GM11168 (cell line): ENCODE results near the gene NUDT5.

Experiments
- in situ Hi-C: fragments of 300-500 bp; cut with MboI; formaldehyde crosslinking; loops from one replicate; pipeline ENCODE4 v1.12.0; 2022; ENCODE audit warnings: low sequenced_read_pairs; ENCODE audit not compliant: unreplicated experiment

The NUDT5 gene

GRCh38 chr10:12165999-12166775, 29.5 kb downstream of the NUDT5 start:
- in situ Hi-C loops: no loop called here

GRCh38 chr10:12165036-12165435, 30.7 kb downstream of the NUDT5 start:
- in situ Hi-C loops: no loop called here

DNA sequence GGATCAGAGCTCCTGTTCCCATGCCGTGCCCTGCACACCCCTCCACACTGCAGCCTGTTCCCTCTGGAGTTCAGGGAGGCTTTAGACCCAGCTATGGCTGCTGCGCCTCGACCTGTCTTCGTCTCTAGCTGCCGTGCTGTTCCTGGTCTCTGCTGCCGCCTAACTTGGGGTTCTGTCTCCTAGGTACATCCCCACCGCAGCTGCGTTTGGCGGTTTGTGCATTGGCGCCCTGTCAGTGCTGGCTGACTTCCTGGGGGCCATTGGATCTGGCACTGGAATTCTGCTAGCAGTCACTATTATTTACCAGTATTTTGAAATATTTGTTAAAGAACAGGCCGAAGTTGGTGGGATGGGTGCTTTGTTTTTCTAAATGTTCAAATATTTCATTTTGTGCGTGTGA, 31.6 kb downstream of the NUDT5 start:
- in situ Hi-C loops: no loop called here

DNA sequence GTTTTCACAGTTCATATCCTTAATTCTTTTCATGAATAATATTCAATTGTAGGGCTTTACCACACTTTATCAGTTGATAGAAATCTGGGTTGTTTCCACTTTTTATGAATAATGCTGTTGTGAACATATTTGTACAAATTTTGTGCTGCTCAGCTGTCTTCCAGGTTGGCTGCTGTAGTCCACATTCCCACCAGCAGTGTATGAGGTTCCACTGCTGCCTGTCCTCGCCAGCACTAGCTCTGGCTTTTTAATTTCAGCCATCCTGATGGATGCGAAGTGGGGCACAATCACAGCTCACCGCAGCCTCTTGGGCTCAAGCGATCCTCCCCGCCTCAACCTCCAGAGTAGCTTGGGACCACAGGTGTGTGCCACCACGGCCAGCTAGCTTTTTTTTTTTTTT, 32.8 kb downstream of the NUDT5 start:
- in situ Hi-C loops: no loop called here

- in situ Hi-C loops: no loop called here
These were observed 35.0 kb downstream of the NUDT5 start for GRCh38 chr10:12160664-12161063.

DNA sequence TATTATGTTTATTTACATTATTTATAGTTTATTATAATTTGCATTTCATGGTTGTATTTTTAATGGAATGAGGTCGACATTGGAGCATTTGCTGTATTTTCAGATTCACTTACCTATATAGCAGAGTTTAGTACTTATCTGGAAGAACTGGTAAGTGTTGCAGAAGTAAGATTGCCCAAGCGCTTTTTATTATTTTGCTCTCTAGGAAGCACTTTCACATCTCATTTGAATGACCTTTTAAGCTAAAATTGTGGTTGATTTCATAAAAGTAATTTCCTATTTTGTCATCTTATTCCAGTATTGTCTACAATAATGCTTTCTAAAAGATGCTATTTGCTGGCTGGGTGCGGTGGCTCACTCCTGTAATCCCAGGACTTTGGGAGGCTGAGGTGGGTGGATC, 37.6 kb downstream of the NUDT5 start:
- in situ Hi-C loops: no loop called here

DNA sequence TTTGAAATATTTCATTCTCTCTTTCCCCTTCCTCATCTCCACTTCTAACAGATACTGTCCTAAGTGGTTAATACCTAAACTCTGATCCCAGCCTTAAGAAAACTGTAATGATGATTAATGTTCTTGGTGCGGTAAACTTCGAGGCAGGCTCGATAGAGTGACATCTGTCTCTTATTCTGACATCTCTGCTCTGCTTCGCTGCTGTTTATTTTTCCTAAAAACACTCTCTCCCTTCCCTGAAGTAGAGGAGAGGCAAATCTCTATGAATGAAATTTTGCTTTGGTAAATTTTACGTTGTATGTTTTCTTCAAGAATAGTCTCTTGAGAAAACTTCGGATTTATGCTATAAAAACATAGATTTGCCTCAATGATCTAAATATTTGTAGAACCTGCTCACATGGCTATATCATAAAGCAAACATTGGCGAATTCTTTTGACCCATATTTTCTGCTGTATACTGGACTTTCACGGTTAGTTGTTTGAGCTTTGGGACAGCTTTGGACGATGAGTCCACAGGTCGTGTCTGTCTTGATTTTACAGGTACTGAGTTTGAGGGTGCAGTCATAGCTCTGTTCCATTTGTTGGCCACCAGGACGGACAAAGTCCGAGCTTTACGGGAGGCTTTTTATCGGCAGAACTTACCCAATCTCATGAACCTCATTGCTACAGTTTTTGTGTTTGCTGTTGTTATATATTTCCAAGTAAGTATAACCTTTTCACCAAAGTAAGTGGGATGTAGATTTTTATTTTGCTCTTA, 39.1 kb downstream of the NUDT5 start:
- in situ Hi-C loops: no loop called here

DNA sequence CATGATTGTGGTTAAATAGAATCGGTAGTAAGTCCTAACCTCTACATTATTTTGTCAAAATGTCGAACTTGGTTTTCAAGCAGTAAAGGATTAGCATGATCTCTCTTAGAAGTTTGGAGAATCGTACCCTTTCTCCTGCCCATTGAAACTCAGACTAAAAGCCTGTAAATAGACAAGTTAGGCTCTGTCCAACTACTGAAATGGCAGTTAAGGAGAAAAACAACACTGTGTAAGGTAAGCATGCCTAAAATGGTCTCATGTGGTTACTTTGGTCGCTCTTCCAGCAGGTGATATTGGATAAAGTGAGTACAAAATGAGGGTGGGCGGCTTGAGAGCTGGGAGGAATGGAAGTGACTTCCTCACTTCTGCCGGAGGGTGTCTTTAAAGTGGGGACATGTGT, 41.2 kb downstream of the NUDT5 start:
- in situ Hi-C loops: no loop called here

GRCh38 chr10:12150163-12150562, 45.5 kb downstream of the NUDT5 start:
- in situ Hi-C loops: no loop called here

GRCh38 chr10:12144538-12144937, 51.2 kb downstream of the NUDT5 start:
- in situ Hi-C loops: no loop called here

GRCh38 chr10:12140038-12140437, 55.7 kb downstream of the NUDT5 start:
- in situ Hi-C loops: no loop called here

DNA sequence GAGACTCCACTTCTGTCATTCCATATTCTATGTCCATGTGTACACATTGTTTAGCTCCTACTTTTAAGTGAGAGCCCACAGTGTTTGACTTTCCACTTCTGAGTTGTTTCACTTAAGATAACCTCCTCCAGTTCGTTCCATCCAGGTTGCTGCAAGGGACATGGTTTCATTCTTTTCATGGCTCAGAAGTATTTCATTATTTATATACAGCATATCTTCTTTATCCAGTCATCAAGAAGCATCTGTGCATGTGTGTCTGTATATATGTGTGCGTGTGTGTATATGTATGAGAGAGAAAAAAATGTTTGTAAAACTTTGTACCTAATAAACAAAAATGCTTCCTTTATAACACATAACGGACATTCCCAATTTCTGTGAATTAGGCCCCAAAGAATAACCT, 60.1 kb downstream of the NUDT5 start:
- in situ Hi-C loops: no loop called here

- in situ Hi-C loops: no loop called here
These were observed 65.3 kb downstream of the NUDT5 start for GRCh38 chr10:12130237-12130872.

GRCh38 chr10:12129222-12130111, 66.2 kb downstream of the NUDT5 start, which contains the start of gene SEC61A2:
TSS of gene SEC61A2 (plus strand) at chr10:12129677. CDS start at chr10:12129788, 111 bp downstream.
- in situ Hi-C loops: no loop called here

DNA sequence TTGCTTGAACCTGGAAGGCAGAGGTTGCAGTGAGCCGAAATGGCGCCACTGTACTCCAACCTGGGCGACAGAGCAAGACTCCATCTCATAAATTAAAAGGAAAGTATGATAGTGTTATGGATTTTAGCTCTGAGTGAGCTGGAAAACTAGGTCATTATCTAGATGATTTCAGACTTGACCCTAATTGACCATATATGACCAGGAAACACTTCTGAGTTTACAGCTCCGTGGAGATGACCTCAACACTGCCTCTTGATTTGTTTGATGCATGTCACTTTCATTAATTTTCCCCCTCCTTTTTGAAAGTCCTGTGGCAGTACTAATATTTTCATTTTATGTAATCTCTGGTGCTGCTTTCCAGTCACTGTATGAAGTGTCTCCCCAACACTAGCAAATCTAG, 74.0 kb downstream of the NUDT5 start:
- in situ Hi-C loops: no loop called here
